CD4-positive, alpha-beta T cell (primary cell): ENCODE data around the gene DEDD2. TPM values are rescaled to one million over a fixed set of nuclear protein-coding genes. Genes with fewer than 3 reads are reported as not detected.
A peak's percentile ranks its signal among the peaks of the same experiment; 100 is the strongest.

Experiments
- ATAC-seq: fragments of 200-7000 bp; cut with Tn5 transposase; one replicate; pipeline ENCODE4 v1.10.0; 2022; ENCODE audit warnings: mild to moderate bottlenecking; ENCODE audit not compliant: poor library complexity
- CTCF ChIA-PET: fragments of 350-600 bp; sonication (Branson Sonifier 250); formaldehyde crosslinking; loops from one replicate; lab custom pipeline; 2021; ENCODE audit warnings: antibody characterized with exemption, inconsistent platforms; lab: Charles Lee
- POLR2A ChIA-PET: fragments of 350-600 bp; sonication (Branson Sonifier 250); formaldehyde crosslinking; loops from one replicate; lab custom pipeline; 2021; ENCODE audit warnings: antibody characterized with exemption, inconsistent platforms; lab: Charles Lee
- DNase-seq, 14 experiments: peaks; one replicate each; pipeline ENCODE4 v3.0.0-alpha.2; 2013 to 2020; ENCODE audit warnings: mixed read lengths in 2 of 14
- H3K27ac ChIP-seq, 2 donors: one replicate each; pipeline versions ENCODE4 v1.5.1 to v1.7.0; 2013; ENCODE audit warnings: low read length in 2 of 2, low read depth in 1 of 2, mild to moderate bottlenecking in 1 of 2
- H3K27me3 ChIP-seq, 2 experiments: 1 replicate in 1 of 2; 2 replicates in 1 of 2; pipeline versions ENCODE4 v1.6.1 to v1.7.0; 2013; ENCODE audit warnings: low read length in 2 of 2, control low read depth in 1 of 2, mild to moderate bottlenecking in 1 of 2, moderate library complexity in 1 of 2; ENCODE audit not compliant: insufficient read depth in 2 of 2, control insufficient read depth in 1 of 2
- H3K36me3 ChIP-seq: one replicate; pipeline ENCODE4 v1.6.1; 2013; ENCODE audit warnings: low read length, control low read depth; ENCODE audit not compliant: insufficient read depth
- H3K4me1 ChIP-seq: one replicate; pipeline ENCODE4 v1.6.1; 2013; ENCODE audit warnings: low read length, control low read depth; ENCODE audit not compliant: insufficient read depth
- H3K4me3 ChIP-seq: one replicate; pipeline ENCODE4 v1.5.1; 2013; ENCODE audit warnings: mild to moderate bottlenecking, low read length, moderate library complexity
- H3K9me3 ChIP-seq, 2 experiments: 1 replicate in 1 of 2; 2 replicates in 1 of 2; pipeline versions ENCODE4 v1.6.1 to v1.7.0; 2013; ENCODE audit warnings: low read length in 2 of 2, mild to moderate bottlenecking in 2 of 2, control low read depth in 1 of 2, moderate library complexity in 1 of 2; ENCODE audit not compliant: control insufficient read depth in 1 of 2, insufficient read depth in 1 of 2
- H3K27ac Mint-ChIP-seq: one replicate; pipeline ENCODE4 v1.8.0; 2020; ENCODE audit warnings: mixed read lengths
- H3K27me3 Mint-ChIP-seq: one replicate; pipeline ENCODE4 v1.8.0; 2021; ENCODE audit warnings: mixed read lengths
- H3K36me3 Mint-ChIP-seq: one replicate; pipeline ENCODE4 v1.8.0; 2021; ENCODE audit warnings: low read depth, mixed read lengths
- H3K4me1 Mint-ChIP-seq: one replicate; pipeline ENCODE4 v1.8.0; 2021; ENCODE audit warnings: low read depth, mixed read lengths
- H3K4me3 Mint-ChIP-seq: one replicate; pipeline ENCODE4 v1.8.0; 2020; ENCODE audit warnings: mild to moderate bottlenecking, mixed read lengths
- H3K9me3 Mint-ChIP-seq: one replicate; pipeline ENCODE4 v1.8.0; 2020; ENCODE audit warnings: mixed read lengths
- intact Hi-C, 2 experiments: fragments of 100-400 bp; cut with DNase I in 1 of 2; cut with micrococcal nuclease in 1 of 2; formaldehyde crosslinking; loops; one replicate each; pipeline versions ENCODE4 v1.15.1 to v1.9.0; 2023 to 2025; cut with DNase I, micrococcal nuclease
- total RNA-seq, 174 experiments: library from RNA in 2 of 174; stranded (reverse) in 2 of 174; gene quantifications; one replicate each; pipeline ENCODE4 v1.2.3 and lab custom pipeline; 2021 to 2026
- TF ChIP-seq, protein P1 (sequence below): fragments of 200-600 bp; IDR thresholded peaks from one replicate; pipeline ENCODE4 v1.8.0; 2022; ENCODE audit warnings: antibody characterized with exemption, mild to moderate bottlenecking

DEDD2 gene
- total RNA-seq, 2 experiments from 2014 or later = 96.5 to 103 TPM

DNA sequence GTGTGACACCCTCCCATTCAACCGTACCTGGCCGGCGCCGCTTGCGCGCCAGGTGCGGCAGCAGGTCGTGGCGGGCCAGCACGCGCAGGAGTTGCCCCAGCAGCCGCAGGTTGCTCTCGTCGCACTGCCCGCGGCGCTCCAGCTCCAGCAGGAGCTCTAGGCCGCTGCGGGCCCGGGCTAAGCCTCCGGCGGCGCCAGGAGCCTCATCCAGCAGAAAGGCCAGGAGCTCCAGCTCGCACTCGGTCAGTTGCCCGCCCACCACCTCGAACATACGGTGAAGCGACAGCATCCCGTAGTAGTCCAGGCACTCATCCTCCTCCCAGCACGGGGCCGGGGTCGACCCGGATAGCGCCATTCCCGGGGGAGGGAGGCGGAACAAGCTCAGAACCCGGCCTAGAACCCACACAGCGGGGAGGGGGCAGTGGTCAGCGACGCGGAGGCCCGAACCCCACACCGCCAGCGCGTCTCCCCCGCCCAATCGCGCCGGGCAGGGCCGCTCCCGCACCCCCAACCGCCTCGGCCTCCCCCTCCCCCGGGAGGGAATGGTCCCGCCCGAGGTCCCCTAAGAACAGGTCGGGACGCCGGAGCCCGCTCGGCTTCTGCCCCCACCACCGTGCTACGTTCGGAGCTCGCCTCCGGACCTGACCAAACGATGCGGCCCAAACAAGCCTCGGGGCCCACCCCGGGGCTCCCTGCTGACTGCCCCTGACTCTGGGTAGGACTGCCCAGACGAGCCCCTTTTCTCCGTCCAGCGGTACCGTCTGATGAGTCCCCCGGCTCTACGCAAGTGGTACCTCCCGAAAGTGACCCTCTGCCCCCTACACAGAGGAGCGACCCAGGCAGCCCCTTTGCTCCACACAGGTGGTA lies 591 bp downstream of the DEDD2 start:
- ChIA-PET CTCF (interaction anchor here (0.6 to 1.5 kb wide), 4 partner anchors 24 to 132 kb away, joined by 3 to 4 read pairs (median 3); partner anchors contain the start of genes GSK3A and POU2F2), POLR2A (interaction anchor here (0.6 to 6.5 kb wide), 10 partner anchors 9 to 97 kb away, joined by 3 to 70 read pairs (median 5); partner anchors contain the start of genes GSK3A and PRR19)
- peak overlapping the region; percentile 99 for H3K4me3 Mint-ChIP-seq
- peaks cover 77% of the 10 kb centered on the region for H3K4me1 Mint-ChIP-seq
- Histone ChIP-seq H3K36me3 (peaks cover 35% of the 10 kb centered on the region), H3K27me3 (no peaks in the 10 kb centered on the region), H3K4me3 (peak overlapping the region; percentile 67), H3K4me1 (peaks cover 82% of the 10 kb centered on the region), H3K9me3 (peaks cover 0 to 4% of the 10 kb centered on the region in 2 experiments), H3K27ac (peak overlapping the region; percentile 84 to 89)
- peaks cover 56% of the 10 kb centered on the region for H3K36me3 Mint-ChIP-seq
- H3K27ac Mint-ChIP-seq = peak overlapping the region; percentile 93
- ATAC-seq (no peak), DNase-seq (peak in 8 of 14 experiments; percentile 16 to 63 (median 27))
- intact Hi-C loops = loop anchor here (1.0 to 5.0 kb wide), 4 partner anchors 18 to 66 kb away; no protein-coding TSS in a partner anchor
- TF ChIP-seq, protein P1, sequence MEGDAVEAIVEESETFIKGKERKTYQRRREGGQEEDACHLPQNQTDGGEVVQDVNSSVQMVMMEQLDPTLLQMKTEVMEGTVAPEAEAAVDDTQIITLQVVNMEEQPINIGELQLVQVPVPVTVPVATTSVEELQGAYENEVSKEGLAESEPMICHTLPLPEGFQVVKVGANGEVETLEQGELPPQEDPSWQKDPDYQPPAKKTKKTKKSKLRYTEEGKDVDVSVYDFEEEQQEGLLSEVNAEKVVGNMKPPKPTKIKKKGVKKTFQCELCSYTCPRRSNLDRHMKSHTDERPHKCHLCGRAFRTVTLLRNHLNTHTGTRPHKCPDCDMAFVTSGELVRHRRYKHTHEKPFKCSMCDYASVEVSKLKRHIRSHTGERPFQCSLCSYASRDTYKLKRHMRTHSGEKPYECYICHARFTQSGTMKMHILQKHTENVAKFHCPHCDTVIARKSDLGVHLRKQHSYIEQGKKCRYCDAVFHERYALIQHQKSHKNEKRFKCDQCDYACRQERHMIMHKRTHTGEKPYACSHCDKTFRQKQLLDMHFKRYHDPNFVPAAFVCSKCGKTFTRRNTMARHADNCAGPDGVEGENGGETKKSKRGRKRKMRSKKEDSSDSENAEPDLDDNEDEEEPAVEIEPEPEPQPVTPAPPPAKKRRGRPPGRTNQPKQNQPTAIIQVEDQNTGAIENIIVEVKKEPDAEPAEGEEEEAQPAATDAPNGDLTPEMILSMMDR = no peak
- no peaks in the 10 kb centered on the region for H3K27me3 Mint-ChIP-seq
- H3K9me3 Mint-ChIP-seq = no peaks in the 10 kb centered on the region

DNA sequence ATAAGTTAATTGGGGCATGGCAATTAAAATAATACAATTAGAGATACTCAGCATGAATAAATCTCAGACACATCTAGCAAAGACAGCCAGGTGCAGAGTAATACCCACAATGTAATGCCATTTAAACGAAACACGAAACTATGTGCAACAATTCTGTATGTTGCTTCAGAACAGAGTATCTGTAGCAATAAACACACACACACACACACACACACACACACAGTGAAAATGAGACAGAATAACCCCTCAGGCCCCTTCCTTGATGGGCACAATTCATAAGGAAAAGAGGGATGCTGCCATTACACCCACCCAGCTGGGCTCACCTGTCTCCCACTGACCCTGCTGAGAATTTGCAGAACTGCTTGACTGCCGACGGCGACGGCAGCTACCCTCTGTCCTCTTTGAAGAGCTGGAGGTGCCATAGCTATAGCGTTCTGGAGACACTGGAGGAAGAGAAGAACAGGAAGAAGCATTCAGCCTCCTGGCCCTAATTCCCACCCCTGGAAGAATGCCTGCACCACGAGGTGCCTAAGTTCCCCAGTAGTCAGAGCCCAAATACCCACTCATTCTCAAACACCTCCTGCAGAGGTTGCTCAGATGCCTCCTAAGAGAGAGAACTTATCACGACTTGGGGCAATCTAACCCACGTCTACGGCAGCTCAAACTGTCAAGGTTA lies 2.5 kb downstream of the DEDD2 start:
- Mint-ChIP-seq H3K27ac (peak overlapping the region; percentile 93), H3K4me1 (peaks cover 68% of the 10 kb centered on the region), H3K36me3 (peaks cover 64% of the 10 kb centered on the region), H3K9me3 (no peaks in the 10 kb centered on the region), H3K27me3 (no peaks in the 10 kb centered on the region), H3K4me3 (peak overlapping the region; percentile 99)
- Histone ChIP-seq H3K4me3 (peak overlapping the region; percentile 67), H3K36me3 (peaks cover 51% of the 10 kb centered on the region), H3K27me3 (no peaks in the 10 kb centered on the region), H3K9me3 (no peaks in the 10 kb centered on the region), H3K27ac (peak overlapping the region; percentile 15 to 49), H3K4me1 (peaks cover 76% of the 10 kb centered on the region)
- TF ChIP-seq, protein P1 = no peak
- ChIA-PET CTCF (interaction anchor here (1.3 kb wide), 1 partner anchor 30 kb away, joined by 4 read pairs; no protein-coding TSS in a partner anchor), POLR2A (interaction anchor here (1.0 to 6.5 kb wide), 4 partner anchors 9 to 38 kb away, joined by 4 to 70 read pairs (median 9); no protein-coding TSS in a partner anchor)
- ATAC-seq (no peak), DNase-seq (no peak)
- intact Hi-C loops = loop anchor here (5.0 kb wide), 1 partner anchor 38 kb away; no protein-coding TSS in a partner anchor

DNA sequence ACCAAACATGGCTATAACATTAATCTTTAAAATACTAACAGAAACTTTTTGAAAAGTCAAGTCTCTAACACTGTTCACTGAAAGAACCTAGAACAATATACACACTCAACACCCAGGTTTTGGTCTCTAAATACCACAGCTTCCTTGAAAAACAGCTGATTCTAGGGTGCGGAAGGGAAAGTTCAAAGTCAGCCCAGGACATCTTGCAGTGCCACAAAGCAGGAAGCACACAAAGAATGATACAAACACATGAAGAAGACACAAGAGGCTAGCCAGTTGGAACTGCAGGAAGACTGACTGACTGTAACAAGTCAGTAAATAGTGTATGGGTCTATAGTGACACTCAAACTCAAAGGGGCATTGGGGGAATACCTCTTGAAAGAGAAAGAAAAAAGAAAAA lies 4.6 kb downstream of the DEDD2 start:
- peak overlapping the region in 1 of 2 donors; percentile 25 for H3K27ac ChIP-seq
- H3K36me3 ChIP-seq = peaks cover 72% of the 10 kb centered on the region
- peaks cover 82% of the 10 kb centered on the region for H3K36me3 Mint-ChIP-seq
- ChIA-PET CTCF (no interaction called here), POLR2A (interaction anchor here (6.5 kb wide), 1 partner anchor 12 kb away, joined by 70 read pairs; no protein-coding TSS in a partner anchor)
- no peaks in the 10 kb centered on the region for H3K9me3 ChIP-seq
- ATAC-seq (no peak), DNase-seq (peak in 1 of 14 experiments; percentile 25)
- peaks cover 73% of the 10 kb centered on the region for H3K4me1 ChIP-seq
- H3K4me3 ChIP-seq = no peak overlapping the region
- TF ChIP-seq, protein P1 = no peak
- H3K4me1 Mint-ChIP-seq = peaks cover 70% of the 10 kb centered on the region
- H3K9me3 Mint-ChIP-seq = no peaks in the 10 kb centered on the region
- H3K27me3 Mint-ChIP-seq = no peaks in the 10 kb centered on the region
- H3K4me3 Mint-ChIP-seq = peak overlapping the region; percentile 99
- H3K27me3 ChIP-seq = no peaks in the 10 kb centered on the region
- intact Hi-C loops = no loop called here
- H3K27ac Mint-ChIP-seq = peak overlapping the region; percentile 93
